GM21526 (cell line): ENCODE results near the gene FAM229A.

ENCODE experiments used
- ATAC-seq: cut with Tn5 transposase; IDR thresholded peaks from one replicate; pipeline ENCODE4 v1.9.1; 2021; ENCODE audit warnings: moderate library complexity; ENCODE audit not compliant: unreplicated experiment, low FRiP score

Gene FAM229A

DNA sequence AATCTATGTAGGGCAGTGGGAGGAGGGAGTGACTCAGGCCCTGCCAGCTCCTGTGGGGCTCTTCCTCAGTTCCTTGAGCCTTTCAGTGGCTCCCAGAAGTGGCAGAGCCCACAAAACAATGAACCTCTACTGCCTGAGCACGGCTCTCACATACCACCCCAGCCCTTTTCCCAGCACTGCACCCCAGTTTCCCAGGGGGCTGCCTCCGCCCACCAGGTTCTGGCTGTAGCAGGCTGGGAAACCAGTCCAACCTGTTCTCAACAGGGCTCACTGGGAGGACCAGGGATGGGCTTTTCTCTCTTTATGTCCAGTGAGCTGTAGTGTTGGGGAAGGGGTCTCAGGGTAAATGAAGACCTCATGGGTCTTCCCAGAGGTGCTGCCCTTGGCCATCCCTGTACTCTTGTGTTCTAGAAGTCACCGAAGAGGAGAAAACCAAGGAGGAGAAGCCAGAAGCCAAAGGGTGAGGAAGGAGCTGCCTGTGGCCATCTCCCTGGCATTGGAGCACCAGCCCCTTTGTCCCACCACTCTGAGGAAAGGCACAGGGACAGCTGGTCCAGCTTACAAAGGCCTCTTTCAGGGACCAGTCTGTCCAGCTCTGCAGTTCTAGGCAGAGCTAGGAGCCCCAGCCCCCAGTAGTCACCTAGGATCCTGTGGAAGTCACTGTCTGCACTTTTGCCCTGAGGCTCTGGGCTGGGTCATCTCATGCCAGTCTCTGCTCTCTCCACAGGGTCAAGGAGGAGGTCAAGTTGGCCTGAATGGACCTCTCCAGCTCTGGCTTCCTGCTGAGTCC, 29.8 kb downstream of the FAM229A start:
- ATAC-seq = no peak

DNA sequence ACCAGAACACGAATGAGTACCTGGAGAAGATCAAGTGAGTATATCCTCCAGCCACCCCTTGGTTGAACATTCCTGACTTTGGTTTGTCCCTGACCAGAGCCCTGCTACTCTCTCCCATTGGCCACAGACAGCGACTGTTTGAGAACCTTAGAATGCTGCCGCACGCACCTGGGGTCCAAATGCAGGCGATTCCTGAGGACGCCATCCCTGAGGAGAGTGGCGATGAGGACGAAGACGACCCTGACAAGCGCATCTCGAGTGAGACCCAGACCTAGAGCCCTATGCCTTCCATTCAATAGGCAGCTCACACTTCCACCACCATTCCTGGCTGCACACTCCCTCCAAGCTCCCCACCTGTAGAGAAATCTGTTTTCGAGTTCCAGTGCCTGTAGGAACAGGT, 30.7 kb downstream of the FAM229A start:
- no peak for ATAC-seq

DNA sequence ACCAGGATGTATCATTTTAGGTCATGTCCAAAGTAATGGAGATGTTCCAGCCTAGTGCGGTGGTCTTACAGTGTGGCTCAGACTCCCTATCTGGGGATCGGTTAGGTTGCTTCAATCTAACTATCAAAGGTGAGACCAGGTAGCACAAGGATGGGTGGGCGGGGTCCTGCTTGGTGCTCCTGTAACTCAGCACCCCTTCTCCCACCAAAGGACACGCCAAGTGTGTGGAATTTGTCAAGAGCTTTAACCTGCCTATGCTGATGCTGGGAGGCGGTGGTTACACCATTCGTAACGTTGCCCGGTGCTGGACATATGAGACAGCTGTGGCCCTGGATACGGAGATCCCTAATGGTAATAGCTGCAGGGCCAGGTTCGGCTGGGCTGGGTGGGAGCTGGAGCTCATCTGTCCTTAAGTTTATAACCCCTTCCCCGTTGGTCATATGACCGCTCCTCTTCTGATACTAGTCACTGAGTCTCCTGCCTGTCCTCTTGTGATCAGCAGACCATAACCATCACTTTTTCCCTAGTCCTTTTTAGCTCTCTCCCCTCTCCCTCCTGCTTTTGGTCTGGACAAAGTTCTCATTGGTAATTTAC, 31.6 kb downstream of the FAM229A start:
- no peak for ATAC-seq

DNA sequence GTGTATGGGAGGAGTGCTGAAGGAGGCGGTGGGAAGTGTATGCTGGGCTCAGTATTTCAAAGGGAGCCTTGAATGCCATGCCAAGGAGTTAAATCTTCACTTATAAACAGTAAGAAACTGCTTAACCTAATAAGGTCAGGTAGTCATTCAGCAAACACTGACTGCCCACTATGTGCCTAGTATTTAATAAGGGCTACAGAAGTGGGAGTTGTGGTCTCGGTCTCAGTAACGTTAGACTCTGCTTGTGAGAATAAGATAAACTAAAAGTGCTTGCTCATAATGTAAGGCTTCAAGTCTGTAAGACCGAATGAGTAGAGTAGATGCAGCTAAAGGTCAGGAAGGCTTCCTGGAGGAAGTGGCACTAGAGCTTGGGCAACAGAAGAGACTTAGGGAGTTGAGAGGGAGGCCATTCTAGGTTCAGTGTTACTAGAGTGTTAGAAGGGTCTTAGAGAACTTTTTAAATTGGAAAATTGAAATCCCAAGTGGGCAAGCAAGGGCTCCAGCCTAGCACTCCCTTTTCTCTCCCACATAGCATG, 32.3 kb downstream of the FAM229A start:
- ATAC-seq = no peak

DNA sequence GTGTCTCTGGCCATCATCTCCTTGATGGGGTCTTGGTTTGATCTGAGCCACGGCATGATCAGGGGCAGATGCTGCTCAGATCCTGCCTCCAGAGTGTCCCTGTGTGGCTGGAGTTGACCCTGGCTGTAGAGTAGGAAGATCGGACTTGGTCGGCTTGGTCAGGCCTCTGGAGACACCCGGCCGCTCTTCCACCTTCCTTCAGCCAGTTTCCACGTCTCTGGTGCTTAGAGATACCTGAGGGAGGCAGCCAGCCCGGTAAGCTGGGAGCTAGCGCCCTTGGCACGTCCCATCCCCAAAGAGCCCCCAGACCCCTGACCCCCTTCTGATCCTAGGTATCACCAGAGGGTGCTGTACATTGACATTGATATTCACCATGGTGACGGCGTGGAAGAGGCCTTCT, 35.1 kb downstream of the FAM229A start:
- ATAC-seq = no peak

DNA sequence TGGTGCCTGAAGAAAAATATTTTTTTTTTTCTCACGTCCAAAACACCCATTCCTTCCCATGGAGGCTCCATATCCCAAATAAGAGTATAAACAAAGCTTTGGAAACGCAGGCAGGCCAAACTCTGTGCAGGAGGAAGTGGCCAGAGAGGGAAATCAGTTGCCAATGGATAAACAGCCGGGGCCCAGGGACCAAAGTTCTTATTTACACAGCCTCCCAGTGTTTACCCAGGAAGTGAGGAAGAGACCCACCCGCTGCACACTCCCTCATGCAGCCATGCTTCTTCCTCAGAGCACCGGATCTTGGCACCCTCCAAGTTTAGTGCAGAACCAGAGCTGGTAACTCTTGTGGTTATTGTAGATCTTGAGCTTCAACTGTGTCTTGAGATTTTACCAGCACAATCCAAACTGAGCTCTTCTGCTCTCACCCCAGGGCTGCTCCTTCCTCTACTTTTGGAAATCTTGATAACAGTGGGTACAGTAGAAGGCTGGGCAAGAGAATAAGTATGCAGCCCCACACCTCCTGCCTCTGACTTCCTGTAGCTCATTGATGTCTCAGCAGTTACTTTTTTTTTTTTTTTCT, 40.5 kb downstream of the FAM229A start:
- ATAC-seq = no peak

DNA sequence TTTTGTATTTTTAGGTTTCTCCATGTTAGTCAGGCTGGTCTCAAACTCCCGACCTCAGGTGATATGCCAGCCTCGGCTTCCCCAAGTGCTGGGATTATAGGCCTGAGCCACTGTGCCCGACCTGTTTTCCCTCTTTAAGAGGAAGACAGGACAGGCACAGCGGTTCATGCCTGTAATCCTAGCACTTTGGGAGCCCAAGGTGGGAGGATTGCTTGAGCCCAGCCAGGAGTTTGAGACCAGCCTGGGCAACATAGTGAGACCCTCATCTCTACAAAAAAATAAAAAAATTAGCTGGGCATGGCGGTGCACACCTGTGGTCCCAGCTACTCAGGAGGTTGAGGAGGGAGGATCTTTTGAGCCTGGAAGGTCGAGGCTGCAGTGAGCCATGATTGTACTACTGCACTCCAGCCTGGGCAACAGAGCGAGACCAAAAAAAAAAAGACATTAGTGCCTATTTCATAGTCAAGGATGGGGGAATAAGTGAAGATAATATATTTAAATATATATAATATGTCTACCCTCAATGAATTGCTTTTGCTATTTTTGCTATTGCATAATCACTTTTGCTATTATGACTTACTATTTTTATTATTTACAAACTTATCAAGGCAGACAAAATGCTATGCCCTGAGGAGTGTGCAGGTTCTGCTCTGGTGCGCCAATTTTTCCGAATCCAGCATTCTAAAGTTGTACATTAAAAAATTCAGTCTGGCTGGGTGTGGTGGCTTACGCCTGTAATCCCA, 44.0 kb downstream of the FAM229A start:
- no peak for ATAC-seq

DNA sequence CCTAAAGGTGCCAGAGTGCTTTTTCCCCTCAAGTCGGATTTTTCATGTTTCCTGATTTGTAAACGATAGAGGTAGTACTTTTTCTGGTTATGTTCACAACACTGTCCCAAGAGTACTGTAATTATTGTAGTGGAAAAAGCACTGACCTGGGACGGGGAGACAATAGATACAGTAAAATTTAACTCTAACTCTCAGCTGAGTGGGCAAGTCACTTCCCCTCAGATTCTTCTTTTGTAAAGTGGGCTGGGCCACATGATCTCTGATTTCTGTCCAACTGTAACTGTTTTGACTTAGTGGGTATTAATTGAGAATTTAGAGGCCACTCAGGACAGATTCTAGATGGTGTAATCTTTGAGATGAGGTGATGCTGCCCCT, 45.4 kb downstream of the FAM229A start:
- no peak for ATAC-seq

DNA sequence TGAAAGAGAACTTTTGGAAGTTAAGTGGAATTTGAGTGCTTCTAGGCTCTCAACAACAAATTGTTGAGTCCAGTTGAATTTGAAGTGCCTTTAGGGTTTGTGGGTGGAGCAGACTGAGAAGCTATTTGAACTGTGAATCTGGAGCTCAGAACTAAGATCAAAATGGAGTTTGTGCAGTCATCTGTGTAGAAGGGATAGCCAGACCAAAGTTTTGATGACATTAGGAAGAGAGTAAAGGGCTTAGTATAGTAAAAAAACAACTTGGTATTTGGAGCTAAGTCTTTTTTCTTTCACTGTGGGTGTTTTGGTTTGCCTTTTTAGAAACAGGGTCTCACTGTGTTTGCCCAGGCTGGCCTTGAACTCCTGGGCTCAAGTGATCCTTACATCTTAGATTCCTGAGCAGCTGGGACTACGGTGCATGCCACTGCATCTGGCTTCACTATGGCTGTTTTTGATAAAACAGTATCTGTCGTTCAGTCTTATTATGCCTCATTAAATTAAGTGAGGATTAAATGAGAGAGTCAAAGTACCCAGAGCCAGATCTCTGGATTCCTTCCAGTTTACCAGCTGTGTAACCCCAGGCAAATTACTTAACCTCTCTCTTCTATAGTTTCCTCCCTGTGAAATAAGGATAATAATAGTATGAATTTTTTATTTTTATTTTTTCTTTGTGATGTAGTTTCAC, 50.4 kb downstream of the FAM229A start:
- no peak for ATAC-seq
